RWPE2 (cell line): ENCODE measurements around the gene VGF.
A peak's percentile ranks its signal among the peaks of the same experiment; 100 is the strongest.

Experiments
- ATAC-seq: fragments of 200-7000 bp; cut with Tn5 transposase; 3 replicates; pipeline ENCODE4 v1.9.1; 2021; ENCODE audit warnings: low read depth
- DNase-seq: peaks from one replicate; pipeline ENCODE4 v3.0.0-alpha.2; 2020; ENCODE audit warnings: low spot score
- H3K27ac ChIP-seq: fragments of 450-650 bp; 2 replicates; pipeline ENCODE4 v1.5.1; 2017; ENCODE audit warnings: mild to moderate bottlenecking; ENCODE audit not compliant: poor library complexity, severe bottlenecking
- H3K27me3 ChIP-seq: fragments of 250-450 bp; sonication (Bioruptor Pico); 2 replicates; pipeline ENCODE4 v1.5.1; 2021; ENCODE audit warnings: mild to moderate bottlenecking, moderate library complexity; ENCODE audit not compliant: insufficient read depth, poor library complexity, severe bottlenecking
- H3K36me3 ChIP-seq: fragments of 250-450 bp; sonication (Bioruptor Pico); 2 replicates; pipeline ENCODE4 v1.5.1; 2020; ENCODE audit warnings: low read depth, mild to moderate bottlenecking, moderate library complexity
- H3K4me1 ChIP-seq: fragments of 250-450 bp; sonication (Bioruptor Pico); 2 replicates; pipeline ENCODE4 v1.5.1; 2021; ENCODE audit warnings: mild to moderate bottlenecking, moderate library complexity; ENCODE audit not compliant: insufficient read depth, poor library complexity, severe bottlenecking
- H3K4me3 ChIP-seq: fragments of 250-450 bp; sonication (Bioruptor Pico); 2 replicates; pipeline ENCODE4 v1.5.1; 2021; ENCODE audit warnings: mild to moderate bottlenecking, moderate library complexity; ENCODE audit not compliant: severe bottlenecking
- H3K9me3 ChIP-seq: fragments of 250-450 bp; sonication (Bioruptor Pico); 2 replicates; pipeline ENCODE4 v1.5.1; 2021; ENCODE audit warnings: mild to moderate bottlenecking, moderate library complexity; ENCODE audit not compliant: severe bottlenecking
- CTCF ChIP-seq: fragments of 450-650 bp; IDR thresholded peaks from one replicate; pipeline ENCODE4 v1.5.1; 2017; ENCODE audit warnings: mild to moderate bottlenecking, moderate library complexity; ENCODE audit not compliant: poor library complexity, severe bottlenecking

Gene VGF

GRCh38 chr7:101166648-101166908 is 1.2 kb upstream of the VGF start:
- Histone ChIP-seq H3K27me3 (peaks cover 50% of the 10 kb centered on the region), H3K4me1 (peaks cover 22% of the 10 kb centered on the region), H3K9me3 (no peaks in the 10 kb centered on the region), H3K36me3 (peaks cover 8% of the 10 kb centered on the region; the same call in 1 of the 2 replicates), H3K4me3 (no peak overlapping the region), H3K27ac (no peak overlapping the region)
- DNase-seq (no peak), ATAC-seq (no peak)
- no peak for TF ChIP-seq CTCF

- DNase-seq: no peak
- Histone ChIP-seq H3K27ac (no peak overlapping the region), H3K4me1 (peaks cover 22% of the 10 kb centered on the region), H3K27me3 (peaks cover 45% of the 10 kb centered on the region), H3K4me3 (peak overlapping the region; percentile 9), H3K36me3 (peaks cover 12% of the 10 kb centered on the region; the same call in 1 of the 2 replicates), H3K9me3 (no peaks in the 10 kb centered on the region)
- ATAC-seq: no peak
- no peak for TF ChIP-seq CTCF
Measured at GRCh38 chr7:101165958-101166647, 734 bp upstream of the VGF start.

GRCh38 chr7:101164071-101164840 is 1.1 kb downstream of the VGF start:
- ATAC-seq (peak; percentile 37), DNase-seq (no peak)
- peak overlapping the region; percentile 66 for H3K27ac ChIP-seq
- TF ChIP-seq CTCF: no peak
- H3K4me3 ChIP-seq: peak overlapping the region; percentile 43
- peaks cover 27% of the 10 kb centered on the region for H3K27me3 ChIP-seq
- H3K9me3 ChIP-seq: no peaks in the 10 kb centered on the region
- peaks cover 19% of the 10 kb centered on the region for H3K36me3 ChIP-seq
- peaks cover 22% of the 10 kb centered on the region for H3K4me1 ChIP-seq

GRCh38 chr7:101163279-101164070 is 1.9 kb downstream of the VGF start:
- DNase-seq: no peak
- H3K4me1 ChIP-seq: peaks cover 14% of the 10 kb centered on the region
- peak; percentile 39 for ATAC-seq

More at GRCh38 chr7:101163279-101164070, 1.9 kb downstream of the VGF start:
- no peaks in the 10 kb centered on the region for H3K9me3 ChIP-seq
- H3K27ac ChIP-seq: peak overlapping the region; percentile 66
- H3K36me3 ChIP-seq: peaks cover 27% of the 10 kb centered on the region
- no peak for TF ChIP-seq CTCF
- peaks cover 25% of the 10 kb centered on the region for H3K27me3 ChIP-seq
- H3K4me3 ChIP-seq: peak overlapping the region; percentile 43
